HG02973 (cell line): ENCODE results near the gene ZNF536.

Source experiments
- ATAC-seq: cut with Tn5 transposase; IDR thresholded peaks from one replicate; pipeline ENCODE4 v1.9.1; 2021; ENCODE audit warnings: moderate library complexity; ENCODE audit not compliant: unreplicated experiment

The ZNF536 gene

DNA sequence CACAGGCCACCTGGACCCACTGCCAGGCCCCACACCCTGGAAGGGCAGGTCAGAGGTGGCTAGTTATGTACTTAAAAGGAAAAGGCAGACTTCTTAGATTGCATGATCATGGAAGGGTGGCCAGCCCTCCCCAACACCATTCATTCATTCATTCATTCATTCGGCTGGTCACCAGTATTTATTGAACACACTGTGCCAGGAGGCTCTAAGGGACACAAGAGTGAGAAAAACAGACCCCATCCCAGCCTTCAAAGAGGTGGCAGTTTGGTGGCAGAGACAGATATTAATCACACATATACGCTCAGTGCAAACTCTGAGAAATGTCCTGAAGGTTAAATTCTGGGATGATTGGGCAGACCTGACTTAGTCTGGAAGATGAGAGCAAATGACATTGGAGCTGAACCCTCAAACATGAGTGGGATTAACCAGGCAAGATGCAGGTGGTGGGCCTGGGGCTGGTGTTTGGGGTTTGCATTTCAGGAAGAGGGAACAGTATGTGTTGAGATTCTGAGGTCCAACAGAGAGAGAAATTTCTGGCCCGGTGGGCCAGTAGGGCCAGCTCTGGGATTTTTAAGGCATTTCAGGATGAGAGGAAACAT lies 147.5 kb downstream of the ZNF536 start:
- no peak for ATAC-seq

DNA sequence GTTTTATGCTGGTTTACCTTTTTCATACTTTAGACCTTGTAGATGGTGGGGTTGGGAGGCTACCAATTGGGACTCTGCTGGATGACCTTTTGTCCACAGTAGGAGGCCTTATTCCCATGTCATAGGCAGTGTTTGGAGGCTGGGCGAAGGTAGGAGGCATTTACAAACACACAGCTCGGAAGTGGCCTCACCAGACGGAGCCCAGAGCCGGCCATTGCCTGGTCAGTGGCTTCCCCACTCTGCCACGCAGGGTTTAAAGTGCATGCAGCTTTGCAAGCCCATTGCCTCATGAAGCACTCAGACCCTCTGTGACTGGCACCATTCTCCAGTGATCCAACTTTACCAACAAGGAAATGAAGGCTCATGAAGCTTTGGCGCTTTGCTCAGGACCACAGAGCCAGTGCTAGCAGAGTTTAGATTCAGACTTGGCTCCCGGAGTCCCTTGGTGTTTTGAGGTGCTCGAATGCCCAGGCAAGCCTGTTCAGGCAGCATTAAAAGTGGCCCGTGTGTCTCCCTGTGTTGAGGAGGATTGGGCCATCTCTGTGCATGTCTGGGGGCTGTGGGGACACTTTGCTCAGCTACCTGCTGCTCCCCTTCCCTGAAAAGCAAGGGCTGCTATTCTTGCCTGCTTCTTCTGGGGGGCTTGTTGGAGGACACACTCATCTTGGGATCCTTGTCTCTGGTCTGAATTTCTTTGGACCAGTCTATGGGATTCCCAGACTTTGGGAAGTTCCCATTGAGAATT lies 148.7 kb downstream of the ZNF536 start:
- no peak for ATAC-seq

DNA sequence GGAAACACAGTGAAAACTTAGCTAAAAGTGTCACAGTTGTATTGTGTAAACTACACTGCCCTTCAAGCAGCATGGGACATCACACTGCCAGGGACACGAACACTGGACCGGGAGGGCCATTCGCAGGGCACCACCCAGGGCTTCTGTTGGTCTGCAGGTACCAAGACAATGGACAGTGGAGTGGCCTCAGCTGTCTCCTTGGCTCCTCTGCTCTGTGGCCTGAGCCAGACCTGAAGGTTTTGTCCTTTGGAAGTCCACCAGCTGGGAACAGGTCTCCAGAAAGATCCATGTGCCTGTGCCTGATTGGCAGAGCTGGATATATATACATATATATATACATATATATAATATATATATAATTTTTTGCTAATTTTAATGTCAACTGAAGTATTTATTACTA lies 149.8 kb downstream of the ZNF536 start:
- ATAC-seq = no peak

DNA sequence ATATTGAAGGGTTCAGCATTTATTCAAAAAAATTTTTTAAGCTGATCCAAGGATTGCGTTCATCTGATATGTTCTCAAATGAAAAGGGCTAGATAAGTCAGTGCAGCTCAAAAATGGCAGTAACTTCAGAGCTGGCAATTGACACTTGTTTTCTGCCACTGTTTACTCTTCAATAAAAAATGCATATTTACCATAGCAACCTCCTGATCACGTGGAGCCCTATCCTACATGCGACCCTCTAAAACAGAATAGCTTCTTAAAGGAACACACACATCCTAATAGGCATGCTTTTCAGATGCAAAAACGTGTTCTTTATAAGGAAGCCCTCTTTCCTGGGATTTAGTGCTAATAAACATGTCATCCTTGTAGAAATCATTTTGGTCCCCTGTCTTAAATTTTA lies 150.2 kb downstream of the ZNF536 start:
- ATAC-seq = no peak

DNA sequence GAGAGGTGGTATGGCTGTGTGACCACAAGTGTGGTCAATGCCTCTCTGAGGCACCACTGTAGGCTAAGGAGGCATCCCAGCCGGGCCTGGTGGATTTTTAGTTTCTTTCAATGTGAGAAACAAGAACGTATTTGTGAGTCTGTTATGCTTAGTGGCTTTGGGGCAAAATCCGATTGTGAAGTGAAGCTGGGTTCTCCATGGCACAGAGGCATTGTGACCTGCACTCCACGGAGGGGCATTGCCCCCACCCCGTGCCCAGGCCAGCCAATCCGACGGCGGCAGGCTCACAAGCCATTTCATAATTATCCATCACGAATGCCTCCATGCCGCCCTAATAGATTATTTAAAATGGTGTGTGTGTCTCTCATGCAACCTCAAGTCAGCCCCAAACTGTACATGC lies 151.6 kb downstream of the ZNF536 start:
- ATAC-seq = no peak

DNA sequence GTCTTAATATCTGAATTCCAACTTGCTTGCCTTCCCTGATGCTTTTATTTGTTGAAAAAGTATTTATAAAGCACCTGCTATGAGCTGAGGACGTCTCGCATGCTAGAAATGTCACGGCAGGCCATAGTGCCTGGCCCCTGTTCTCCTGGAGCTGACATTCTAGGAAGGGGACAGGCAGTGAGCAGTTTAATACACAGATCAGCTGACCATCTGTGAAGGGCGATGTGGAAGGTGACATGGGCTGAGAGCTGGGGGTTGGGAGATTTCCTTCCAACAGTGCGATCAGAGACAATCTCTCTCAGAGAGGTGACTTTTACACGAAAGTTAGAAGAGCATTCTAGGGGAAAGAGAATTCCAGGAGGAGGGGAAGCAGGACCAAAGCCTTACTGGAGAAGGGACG lies 153.2 kb downstream of the ZNF536 start:
- ATAC-seq = no peak

DNA sequence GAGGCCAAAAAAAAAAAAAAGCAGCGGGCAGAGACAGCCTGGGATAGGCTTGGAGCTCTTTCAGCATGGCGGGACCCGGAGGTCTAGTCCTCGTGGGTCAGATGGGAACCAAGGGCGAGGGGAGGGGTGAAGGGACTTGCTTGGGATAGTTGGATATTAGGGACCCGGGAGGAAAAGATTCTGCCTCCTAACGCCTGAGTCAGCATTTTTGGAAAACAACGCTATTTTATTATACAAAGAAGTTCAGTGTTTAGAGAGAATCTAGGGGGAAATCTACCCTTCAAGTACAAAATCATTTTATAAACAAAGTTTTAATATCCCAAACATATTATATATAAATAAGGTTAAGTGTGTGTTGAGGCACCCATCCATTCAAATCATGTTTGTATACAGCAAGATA lies 156.7 kb downstream of the ZNF536 start:
- ATAC-seq = no peak

DNA sequence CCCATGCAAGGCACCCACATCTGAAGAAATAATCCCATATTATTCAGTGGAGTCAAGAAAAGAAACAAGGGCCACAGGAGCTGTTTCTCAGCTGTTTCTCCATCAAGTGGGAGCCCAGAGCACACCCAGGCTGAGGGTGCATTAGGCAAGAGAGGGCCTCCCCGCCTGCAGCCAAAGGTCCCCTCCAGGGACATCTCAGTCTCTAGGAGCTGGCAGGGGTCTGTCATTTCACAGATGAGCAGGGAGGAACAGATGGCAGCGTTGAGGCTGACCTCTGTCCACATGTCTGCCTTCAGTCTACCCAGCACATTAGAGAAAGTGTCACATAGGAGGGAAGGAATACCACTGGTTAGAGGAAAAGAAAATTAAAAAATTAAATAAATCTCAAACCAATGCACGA lies 157.7 kb downstream of the ZNF536 start:
- ATAC-seq = no peak

DNA sequence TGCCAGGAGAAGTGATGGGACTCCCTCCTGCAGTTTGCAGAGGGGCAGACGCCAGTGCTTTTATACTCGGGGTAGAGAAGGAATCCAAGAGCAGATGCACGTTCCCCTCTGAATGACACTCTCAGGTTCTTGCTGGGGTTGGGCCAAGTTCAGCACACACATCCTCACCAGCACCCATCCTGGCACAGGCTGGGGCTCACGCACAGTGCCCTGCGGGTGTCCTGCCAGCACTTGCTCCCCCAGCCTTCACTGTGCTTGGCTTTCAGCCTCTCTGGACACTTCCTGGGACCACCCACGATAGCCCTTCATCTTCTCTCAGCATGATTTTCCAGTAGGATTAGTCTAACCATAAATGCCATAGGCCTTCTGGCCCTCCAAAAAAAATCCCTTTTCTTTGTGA lies 158.6 kb downstream of the ZNF536 start:
- ATAC-seq = no peak

DNA sequence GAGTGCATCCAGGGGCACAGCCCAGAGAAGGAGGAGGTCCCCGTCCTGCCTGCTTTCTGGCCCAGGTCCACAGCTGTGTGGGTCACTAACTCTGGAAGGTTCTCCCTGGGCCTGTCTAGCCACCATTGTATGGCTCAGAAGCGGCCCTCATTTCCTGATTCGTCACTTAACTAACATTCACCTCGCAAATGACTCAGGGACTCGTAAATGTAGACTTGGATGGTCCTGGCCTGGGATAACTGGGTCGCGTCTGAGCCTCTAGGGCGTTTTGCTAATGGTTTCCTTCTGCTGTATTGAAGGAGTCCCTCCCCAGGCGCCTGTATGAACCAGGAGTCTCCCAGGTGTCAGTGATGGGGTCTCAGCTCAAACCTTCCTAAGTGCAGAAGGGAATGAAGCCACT lies 162.8 kb downstream of the ZNF536 start:
- no peak for ATAC-seq

DNA sequence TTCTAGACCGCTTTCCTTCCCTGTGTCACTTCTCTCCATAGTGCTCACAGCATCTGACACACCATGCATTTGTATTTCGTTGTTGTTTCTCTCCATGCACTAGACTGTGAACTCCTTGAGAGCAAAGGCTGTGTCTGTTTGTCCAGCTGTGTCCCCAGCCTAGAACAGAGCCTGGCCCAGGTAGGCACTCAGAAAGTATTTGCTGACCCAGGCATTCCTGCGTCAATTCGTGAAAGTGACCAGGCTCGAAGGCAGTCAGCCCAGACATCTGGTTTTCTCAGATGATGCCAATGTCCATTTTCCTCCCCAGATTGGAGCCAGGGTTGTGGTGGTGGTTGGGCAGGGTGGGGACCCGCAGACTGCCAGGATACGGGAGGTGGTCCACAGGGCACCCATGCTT lies 164.8 kb downstream of the ZNF536 start:
- no peak for ATAC-seq

DNA sequence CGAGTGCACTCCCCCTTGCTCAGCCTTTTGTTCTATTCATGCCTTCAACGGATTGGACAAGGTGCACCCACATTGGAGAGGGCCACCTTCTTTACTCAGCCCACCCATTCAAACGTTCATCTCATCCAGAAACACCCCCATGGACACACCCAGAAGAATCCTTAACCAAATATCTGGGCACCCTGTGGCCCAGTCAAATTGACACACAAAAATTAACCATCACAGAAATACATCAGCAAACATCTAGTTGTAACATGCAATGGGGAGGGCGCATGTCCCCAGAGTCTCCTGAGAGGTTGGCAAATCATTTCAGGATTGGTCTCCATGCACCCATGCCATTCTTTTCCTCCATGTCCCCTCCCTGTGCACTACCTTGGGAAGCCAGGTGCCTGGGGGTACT lies 167.1 kb downstream of the ZNF536 start:
- ATAC-seq = no peak

DNA sequence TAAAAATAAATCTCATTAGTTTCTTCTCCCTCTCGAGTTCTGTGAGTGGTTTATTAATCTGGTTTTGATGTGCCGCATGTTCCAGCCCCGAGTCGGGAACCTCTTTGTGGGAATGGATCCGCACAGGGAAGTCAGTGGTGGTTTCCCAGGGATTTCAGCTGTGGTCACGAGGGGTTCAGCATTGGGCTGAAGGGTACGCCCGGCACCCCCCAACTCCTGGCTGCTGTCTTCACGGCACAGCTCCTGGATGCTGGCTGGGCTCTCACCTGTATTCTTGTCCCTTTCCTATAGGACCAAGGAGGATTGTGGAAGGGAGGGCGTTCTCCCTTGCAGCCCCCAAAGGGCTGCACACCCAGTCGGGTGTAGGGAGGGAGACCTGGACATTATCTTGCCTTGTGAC lies 167.8 kb downstream of the ZNF536 start:
- ATAC-seq = no peak

DNA sequence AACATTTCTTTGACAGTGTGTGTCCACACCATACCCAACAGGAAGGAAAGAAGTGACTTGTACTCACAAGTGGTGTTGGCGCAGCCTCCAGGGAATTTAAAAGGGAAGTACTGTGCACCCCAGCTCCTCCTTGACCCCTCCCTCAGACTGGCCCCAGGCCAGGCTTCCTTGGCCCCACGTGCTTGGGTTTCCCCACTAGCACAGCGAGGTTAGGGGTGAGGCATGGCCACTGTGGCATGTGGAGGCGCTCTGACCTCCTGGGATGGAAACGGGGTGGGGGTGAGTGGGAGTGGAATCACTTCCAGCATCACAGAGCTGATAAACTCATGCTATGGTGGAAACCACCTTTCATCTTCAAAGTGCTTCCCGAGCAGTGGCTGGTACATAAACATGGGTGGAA lies 168.6 kb downstream of the ZNF536 start:
- no peak for ATAC-seq

DNA sequence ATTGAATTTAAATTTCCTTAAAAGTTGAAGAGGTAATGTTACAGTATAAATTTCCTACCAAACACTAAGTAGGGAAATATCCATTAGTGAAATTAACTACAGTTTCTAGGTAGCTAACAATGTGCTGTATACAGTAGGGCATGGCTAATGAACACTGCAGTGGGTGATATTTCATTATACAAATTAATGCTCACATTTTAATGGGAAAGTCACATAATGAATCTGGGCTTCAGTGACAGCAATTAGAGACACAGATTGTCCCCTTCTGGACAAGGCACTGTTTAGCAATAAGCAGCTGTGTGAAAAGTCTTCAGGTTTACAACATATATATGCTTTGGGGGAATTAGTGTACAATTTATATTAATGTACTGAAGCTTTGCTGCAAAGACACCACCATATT lies 169.4 kb downstream of the ZNF536 start:
- no peak for ATAC-seq

DNA sequence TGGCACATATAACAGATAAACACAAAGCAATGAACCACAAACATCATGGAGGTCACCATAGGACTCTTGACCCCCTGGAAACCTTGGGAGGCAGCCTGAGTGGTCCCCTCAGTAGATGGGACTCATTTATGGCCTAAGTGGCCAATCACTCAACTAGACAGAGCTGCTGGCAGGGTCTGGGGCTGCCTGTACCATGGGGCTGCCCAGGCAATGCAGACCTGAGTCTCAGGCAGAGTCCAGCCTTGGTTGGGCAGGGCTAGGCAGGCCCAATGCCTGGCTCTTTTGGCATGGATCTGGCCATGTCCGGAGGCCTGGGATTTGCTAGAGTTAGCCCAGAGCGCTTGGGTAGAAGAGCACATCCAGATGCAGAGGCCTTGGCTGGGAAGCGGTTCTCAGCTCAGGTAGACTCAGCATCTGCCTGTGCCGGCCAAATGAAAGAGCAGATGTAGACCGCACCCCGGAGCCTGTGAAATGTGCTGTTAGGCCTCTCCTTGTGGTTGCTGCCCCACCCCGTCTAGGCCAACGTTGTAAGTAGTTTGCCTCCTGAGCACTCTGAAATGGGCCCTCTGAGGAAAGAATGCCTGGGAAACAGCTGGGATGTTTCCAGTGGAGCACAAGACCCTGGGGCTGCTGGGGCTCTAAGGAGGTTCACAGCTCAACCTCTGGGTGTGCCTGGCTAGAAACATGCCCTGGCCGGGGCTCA lies 171.2 kb downstream of the ZNF536 start:
- ATAC-seq = no peak

DNA sequence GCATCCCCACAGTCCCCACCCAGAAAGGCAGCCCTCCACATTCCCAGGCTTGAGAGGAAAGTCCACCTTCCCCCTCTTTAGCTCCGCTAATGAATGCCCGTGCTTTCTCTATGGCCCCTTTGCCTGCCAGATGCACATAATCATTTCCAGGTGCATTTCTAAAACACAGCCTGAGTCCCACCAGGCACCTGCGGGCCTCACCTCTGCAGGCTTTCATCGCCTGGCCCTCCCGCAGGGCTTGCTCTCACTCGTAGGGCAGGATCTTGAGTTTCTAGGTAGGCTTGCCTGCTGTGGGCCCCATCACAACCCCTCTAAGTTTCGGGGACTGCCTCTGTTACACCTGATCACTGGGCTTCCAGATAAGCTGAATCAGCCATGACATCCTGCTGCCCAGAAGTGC lies 173.6 kb downstream of the ZNF536 start:
- no peak for ATAC-seq

DNA sequence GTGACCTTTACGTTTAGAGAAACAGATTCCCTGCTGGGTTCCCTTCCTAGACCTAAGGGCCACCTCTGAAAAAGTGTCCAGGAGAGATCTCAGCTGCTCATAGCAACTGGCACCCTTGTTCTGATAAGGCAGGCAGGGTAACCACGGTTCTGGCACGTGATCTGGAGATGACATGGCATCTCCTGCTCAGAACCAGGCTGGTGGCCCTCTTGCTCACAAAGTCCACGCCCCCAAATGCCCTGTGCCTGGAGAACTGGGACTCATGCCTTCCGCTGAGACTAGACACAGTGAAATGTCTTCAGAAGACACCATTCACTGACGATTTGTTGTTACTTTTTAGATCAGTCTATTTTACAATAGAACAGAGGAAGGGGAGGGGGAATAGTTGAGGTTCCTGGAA lies 174.1 kb downstream of the ZNF536 start:
- no peak for ATAC-seq

DNA sequence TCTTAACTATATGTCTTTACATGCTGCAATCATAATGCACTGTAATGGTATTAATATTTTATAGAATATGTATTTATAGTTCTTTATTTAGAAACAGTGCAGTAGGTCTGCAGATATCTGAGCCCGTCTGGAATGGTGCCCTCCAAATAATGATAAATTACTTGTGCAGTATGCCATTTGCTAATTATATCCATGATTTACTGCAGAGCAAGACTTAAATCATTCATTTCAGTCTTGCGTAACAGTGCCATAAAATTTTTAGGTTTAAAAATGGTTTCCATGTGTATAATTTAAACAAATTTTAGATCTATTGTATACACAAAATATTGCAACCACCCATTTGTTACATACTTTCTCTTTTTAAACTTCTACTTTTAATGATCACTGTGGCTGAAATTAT lies 175.1 kb downstream of the ZNF536 start:
- ATAC-seq = no peak

DNA sequence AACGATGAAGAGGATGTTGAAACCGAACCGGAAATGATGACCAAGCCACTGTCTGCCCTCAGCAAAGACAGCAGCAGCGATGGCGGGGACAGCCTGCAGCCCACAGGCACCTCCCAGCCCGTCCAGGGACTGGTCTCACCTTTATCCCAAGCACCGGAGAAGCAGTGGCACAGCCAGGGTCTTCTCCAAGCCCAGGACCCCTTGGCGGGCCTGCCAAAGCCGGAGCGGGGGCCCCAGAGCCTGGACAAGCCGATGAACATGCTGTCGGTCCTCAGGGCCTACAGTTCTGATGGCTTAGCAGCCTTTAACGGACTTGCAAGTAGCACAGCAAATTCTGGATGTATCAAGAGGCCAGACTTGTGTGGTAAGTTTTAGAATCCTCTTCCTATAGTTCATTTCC lies 177.0 kb downstream of the ZNF536 start:
- ATAC-seq = no peak

DNA sequence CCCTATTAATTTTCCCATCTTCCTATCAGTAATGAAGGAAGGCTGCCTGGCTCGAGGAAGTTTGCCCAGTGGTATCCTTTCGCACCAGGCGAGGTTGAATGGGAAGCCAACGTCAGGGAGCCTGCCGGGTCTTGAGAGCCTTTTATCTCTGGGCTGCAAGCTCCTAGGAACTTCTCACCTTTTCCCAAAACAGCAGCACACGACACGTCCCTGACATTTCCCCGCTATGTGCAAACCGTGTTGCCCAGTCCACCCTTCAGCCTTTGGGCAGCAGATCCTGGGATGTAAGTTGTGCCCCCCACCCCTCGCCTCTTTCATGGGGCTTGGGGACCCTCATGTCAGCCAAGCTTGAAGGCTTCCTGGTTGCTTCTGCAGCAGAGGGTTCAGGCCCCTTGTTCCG lies 179.1 kb downstream of the ZNF536 start:
- no peak for ATAC-seq

DNA sequence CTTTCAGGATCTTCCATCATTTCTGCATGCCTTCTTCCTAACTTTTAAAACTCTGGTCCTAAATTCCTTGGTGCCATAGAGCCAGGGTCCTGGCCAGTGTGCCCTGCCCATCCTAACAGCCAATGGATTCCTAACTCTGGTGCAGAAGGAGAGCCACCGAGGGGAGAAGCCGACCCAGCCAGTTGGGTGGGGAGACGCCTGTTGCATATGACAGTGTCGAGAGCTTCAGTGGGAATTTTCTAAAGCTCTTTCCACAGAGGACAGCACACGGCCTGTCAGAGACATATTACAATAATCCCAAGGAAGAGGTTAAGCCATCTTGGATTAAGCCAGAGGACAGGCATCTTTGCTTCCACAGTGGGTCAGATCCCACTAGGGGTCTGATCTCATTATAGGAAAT lies 180.4 kb downstream of the ZNF536 start:
- no peak for ATAC-seq
